Tibial nerve (tissue), 4 donors: Measurements from ENCODE around the gene OPCML. TPM values are rescaled to one million over a fixed set of nuclear protein-coding genes. Genes with fewer than 3 reads are reported as not detected.

Source experiments
- DNase-seq, 2 donors: peaks; one replicate each; pipeline ENCODE4 v3.0.0-alpha.2; 2019; ENCODE audit warnings: low spot score in 2 of 2
- H3K27ac ChIP-seq, 4 donors: fragments of 200-600 bp; sonication (generic) in 3 of 4; one replicate each; pipeline ENCODE4 v1.5.1; 2017 to 2019; ENCODE audit warnings: mild to moderate bottlenecking in 1 of 4
- H3K27me3 ChIP-seq, 2 donors: fragments of 200-600 bp; sonication (generic) in 1 of 2; one replicate each; pipeline versions ENCODE4 v1.5.1 to v1.6.0; 2017 to 2019
- H3K36me3 ChIP-seq, 3 donors: fragments of 200-600 bp; sonication (generic); one replicate each; pipeline ENCODE4 v1.5.1; 2018 to 2019
- H3K4me1 ChIP-seq, 4 donors: fragments of 200-600 bp; sonication (generic) in 3 of 4; one replicate each; pipeline ENCODE4 v1.5.1; 2017 to 2019
- H3K4me3 ChIP-seq, 4 donors: fragments of 200-600 bp; sonication (generic) in 3 of 4; one replicate each; pipeline ENCODE4 v1.5.1; 2017 to 2019; ENCODE audit warnings: mild to moderate bottlenecking in 1 of 4, moderate library complexity in 1 of 4
- H3K9me3 ChIP-seq, 4 donors: fragments of 200-600 bp; sonication (generic) in 3 of 4; one replicate each; pipeline ENCODE4 v1.5.1; 2017 to 2019
- EP300 ChIP-seq, 2 donors: sonication (generic); formaldehyde crosslinking; IDR thresholded peaks; one replicate each; pipeline ENCODE4 v1.6.1; 2017; ENCODE audit warnings: antibody characterized with exemption in 2 of 2, mild to moderate bottlenecking in 1 of 2
- POLR2A ChIP-seq, 2 donors: fragments of 450-650 bp; IDR thresholded peaks; one replicate each; pipeline ENCODE4 v1.6.1; 2017; ENCODE audit warnings: antibody characterized with exemption in 2 of 2, mild to moderate bottlenecking in 2 of 2, moderate library complexity in 2 of 2
- WGBS, 2 donors: methylation state at CpG; one replicate each; pipeline ENCODE4 v1.1.5; 2018; 5-methylcytosine and 5-hydroxymethylcytosine counted together
- total RNA-seq, 4 donors: library from RNA; depleted of rRNA; stranded (reverse); fragments of >200 nt; gene quantifications; one replicate each; pipeline ENCODE4 v1.1.0, GENCODE V29; 2016
- TF ChIP-seq, protein P1 (sequence below), 5 experiments: fragments of 200-600 bp in 3 of 5; fragments of 450-650 bp in 2 of 5; sonication (generic) in 3 of 5; IDR thresholded peaks; one replicate each; pipeline ENCODE4 v1.5.1; 2016 to 2019; ENCODE audit warnings: antibody characterized with exemption in 5 of 5, mild to moderate bottlenecking in 3 of 5, moderate library complexity in 2 of 5

Gene OPCML
- total RNA-seq, 4 donors from 2014 or later, result 1.0 to 10.8 (median 1.9) TPM

DNA sequence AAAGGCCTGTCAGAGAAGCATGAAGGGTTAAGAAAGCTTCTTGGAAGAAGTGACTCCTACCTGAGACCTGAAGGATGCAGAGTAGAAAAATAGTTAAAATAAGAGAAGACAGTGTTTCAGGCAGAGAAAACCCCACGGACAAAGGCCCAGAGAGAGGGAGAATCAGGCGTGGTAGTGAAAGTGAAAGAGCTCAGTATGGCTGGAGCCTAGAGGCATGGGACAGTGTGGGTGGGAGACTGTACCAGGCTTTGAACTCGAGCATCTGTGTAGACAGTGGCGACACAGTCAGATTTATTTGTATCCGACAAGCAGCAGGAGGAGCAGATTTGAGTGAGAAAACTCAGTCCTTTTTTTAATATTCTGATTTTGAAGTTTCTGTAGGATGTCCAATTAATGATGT lies 360.0 kb downstream of the OPCML start:
- H3K4me3 ChIP-seq, result no peak overlapping the region
- 33 to 50% methylated on average over 5 of the region's 5 CpGs for WGBS, 2 donors
- H3K27me3 ChIP-seq, result no peaks in the 10 kb centered on the region
- TF ChIP-seq EP300 (IDR thresholded peaks at IDR 0.05) (no peak), POLR2A (IDR thresholded peaks at IDR 0.05) (no peak)
- TF ChIP-seq, protein P1, sequence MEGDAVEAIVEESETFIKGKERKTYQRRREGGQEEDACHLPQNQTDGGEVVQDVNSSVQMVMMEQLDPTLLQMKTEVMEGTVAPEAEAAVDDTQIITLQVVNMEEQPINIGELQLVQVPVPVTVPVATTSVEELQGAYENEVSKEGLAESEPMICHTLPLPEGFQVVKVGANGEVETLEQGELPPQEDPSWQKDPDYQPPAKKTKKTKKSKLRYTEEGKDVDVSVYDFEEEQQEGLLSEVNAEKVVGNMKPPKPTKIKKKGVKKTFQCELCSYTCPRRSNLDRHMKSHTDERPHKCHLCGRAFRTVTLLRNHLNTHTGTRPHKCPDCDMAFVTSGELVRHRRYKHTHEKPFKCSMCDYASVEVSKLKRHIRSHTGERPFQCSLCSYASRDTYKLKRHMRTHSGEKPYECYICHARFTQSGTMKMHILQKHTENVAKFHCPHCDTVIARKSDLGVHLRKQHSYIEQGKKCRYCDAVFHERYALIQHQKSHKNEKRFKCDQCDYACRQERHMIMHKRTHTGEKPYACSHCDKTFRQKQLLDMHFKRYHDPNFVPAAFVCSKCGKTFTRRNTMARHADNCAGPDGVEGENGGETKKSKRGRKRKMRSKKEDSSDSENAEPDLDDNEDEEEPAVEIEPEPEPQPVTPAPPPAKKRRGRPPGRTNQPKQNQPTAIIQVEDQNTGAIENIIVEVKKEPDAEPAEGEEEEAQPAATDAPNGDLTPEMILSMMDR (IDR thresholded peaks at IDR 0.05), result no peak
- H3K27ac ChIP-seq, result no peak overlapping the region
- no peaks in the 10 kb centered on the region for H3K36me3 ChIP-seq
- H3K4me1 ChIP-seq, result peaks cover 0 to 4% (median 0%) of the 10 kb centered on the region in 4 donors
- H3K9me3 ChIP-seq, result no peaks in the 10 kb centered on the region
- DNase-seq, result no peak

DNA sequence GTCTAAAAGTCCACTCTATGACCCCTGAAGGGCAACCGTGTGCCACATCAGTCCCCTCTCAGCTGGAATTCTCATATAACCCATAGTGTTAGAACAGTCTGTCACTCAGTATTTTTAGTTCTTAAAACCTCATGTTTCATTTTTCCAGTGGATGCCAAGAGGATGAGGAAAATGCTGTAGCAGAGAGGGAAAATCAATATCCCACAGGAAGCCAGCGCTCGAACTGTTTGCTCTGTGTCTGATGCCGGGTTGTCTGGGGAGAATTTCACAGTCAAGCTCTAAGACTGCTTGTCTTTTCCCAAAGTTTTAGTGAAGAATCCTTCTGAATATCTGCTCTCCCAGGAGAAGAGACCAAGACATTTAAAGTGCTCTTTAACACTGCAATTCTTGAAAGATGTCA lies 360.9 kb downstream of the OPCML start:
- no peak for DNase-seq
- Histone ChIP-seq H3K9me3 (no peaks in the 10 kb centered on the region), H3K4me1 (peaks cover 0 to 4% (median 0%) of the 10 kb centered on the region in 4 donors), H3K4me3 (no peak overlapping the region), H3K27me3 (no peaks in the 10 kb centered on the region), H3K27ac (no peak overlapping the region), H3K36me3 (no peaks in the 10 kb centered on the region)
- TF ChIP-seq, protein P1 (IDR thresholded peaks at IDR 0.05), result no peak
- TF ChIP-seq POLR2A (IDR thresholded peaks at IDR 0.05) (no peak), EP300 (IDR thresholded peaks at IDR 0.05) (no peak)
- 74 to 82% methylated on average over 4 of the region's 4 CpGs for WGBS, 2 donors

DNA sequence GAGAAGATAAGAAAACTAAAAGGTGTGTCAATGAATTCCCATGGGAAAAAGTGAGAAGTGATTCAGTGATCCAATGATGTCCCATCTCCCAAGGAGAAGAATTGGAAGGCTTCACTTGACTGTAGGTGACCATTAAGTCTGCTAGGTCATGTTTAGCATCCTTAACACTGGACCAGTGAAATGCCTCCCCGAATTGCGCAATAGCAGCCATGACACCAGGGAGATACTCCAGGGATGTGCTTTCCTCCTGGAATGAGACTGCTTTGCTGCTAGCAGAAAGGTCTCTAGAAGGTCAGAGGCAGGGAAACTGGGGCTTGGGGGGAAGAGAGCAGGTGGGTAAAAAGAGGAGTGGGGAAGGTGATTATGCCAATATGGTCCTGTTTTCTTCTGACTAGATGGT lies 364.3 kb downstream of the OPCML start:
- Histone ChIP-seq H3K4me1 (peaks cover 0 to 11% (median 0%) of the 10 kb centered on the region in 4 donors), H3K36me3 (no peaks in the 10 kb centered on the region), H3K9me3 (no peaks in the 10 kb centered on the region), H3K27ac (no peak overlapping the region), H3K27me3 (no peaks in the 10 kb centered on the region), H3K4me3 (no peak overlapping the region)
- no peak for DNase-seq
- TF ChIP-seq EP300 (IDR thresholded peaks at IDR 0.05) (no peak), POLR2A (IDR thresholded peaks at IDR 0.05) (no peak)
- TF ChIP-seq, protein P1 (IDR thresholded peaks at IDR 0.05), result no peak
- 100% methylated on average over 2 of the region's 2 CpGs for WGBS, 2 donors

DNA sequence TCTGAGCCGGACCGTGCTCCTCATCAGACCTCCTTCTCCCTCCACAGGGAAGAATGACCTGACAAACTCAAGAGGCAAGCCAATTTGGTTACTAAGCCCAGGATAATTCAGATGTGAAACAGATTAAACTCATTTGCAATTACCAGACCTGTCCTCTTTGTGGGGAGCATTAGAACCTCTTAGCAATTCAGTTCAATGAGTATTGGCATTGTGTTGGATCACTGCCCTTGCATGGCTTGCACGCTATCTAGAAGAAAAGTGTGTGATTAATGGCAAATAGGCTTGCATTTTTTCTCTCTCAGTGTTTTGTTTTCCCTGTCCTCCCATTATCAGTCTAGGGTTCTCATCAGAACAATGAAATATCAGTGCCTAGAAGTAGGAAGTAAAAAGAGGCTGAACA lies 365.6 kb downstream of the OPCML start:
- H3K4me1 ChIP-seq, result peaks cover 0 to 7% (median 0%) of the 10 kb centered on the region in 4 donors
- H3K27me3 ChIP-seq, result no peaks in the 10 kb centered on the region
- WGBS, 2 donors, result 81 to 83% methylated on average over 3 of the region's 3 CpGs
- no peak for DNase-seq
- no peak overlapping the region for H3K4me3 ChIP-seq
- TF ChIP-seq EP300 (IDR thresholded peaks at IDR 0.05) (no peak), POLR2A (IDR thresholded peaks at IDR 0.05) (no peak)
- TF ChIP-seq, protein P1 (IDR thresholded peaks at IDR 0.05), result no peak
- H3K27ac ChIP-seq, result no peak overlapping the region
- H3K9me3 ChIP-seq, result no peaks in the 10 kb centered on the region
- no peaks in the 10 kb centered on the region for H3K36me3 ChIP-seq

DNA sequence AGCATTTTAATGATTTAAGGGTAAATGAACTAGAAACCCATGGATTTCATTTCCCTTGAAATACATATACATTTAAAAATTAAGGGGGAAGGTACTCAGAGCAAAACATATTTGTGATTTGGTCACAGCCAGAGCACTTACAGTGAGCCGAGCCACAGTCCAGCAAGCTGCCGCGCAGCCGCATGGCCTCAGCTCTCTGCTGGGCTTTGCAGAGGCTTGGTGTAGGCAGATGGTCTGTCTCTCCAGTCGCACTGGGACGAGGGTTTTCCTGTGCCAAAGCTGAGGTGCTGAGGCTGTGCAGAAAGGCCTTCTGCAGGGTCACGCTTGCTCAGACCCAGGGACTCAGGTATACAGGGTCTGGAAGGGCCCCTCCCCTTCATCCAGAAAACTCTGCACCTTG lies 367.3 kb downstream of the OPCML start:
- TF ChIP-seq, protein P1 (IDR thresholded peaks at IDR 0.05), result no peak
- TF ChIP-seq POLR2A (IDR thresholded peaks at IDR 0.05) (no peak), EP300 (IDR thresholded peaks at IDR 0.05) (no peak)
- no peaks in the 10 kb centered on the region for H3K9me3 ChIP-seq
- peaks cover 0 to 7% (median 0%) of the 10 kb centered on the region in 4 donors for H3K4me1 ChIP-seq
- H3K36me3 ChIP-seq, result no peaks in the 10 kb centered on the region
- no peak overlapping the region for H3K27ac ChIP-seq
- WGBS, 2 donors, result 67 to 80% methylated on average over 6 to 7 of the region's 7 CpGs
- H3K27me3 ChIP-seq, result no peaks in the 10 kb centered on the region
- no peak overlapping the region for H3K4me3 ChIP-seq
- DNase-seq, result no peak
